ENCODE data around the gene LRFN2. TPM values are rescaled to one million over a fixed set of nuclear protein-coding genes. Genes with fewer than 3 reads are reported as not detected.

Gene LRFN2
- under 1 TPM; 0.14 to 0.29 (median 0.16) TPM for total RNA-seq
- long read RNA-seq, donor 1, partial matches to known transcripts = 1 of 2 reads
- long read RNA-seq, donor 1, other reads (novel, unspliced or antisense) = 0 of 2 reads
- long read RNA-seq, donor 2 = 0 reads

GRCh38 chr6:40587240-40588069 is at the start of gene LRFN2:
Gene LRFN2, minus strand, starts transcription at chr6:40587364.
- Histone ChIP-seq H3K36me3 (ENCODE audit: low read depth) (no peaks in the 10 kb centered on the region), H3K9me3 (no peaks in the 10 kb centered on the region), H3K4me1 (ENCODE audit: low read depth) (peaks cover 28% of the 10 kb centered on the region), H3K4me3 (no peak within 1 kb of the TSS)
- peak; percentile 75 to 90 (median 80) for DNase-seq
- peak; percentile 94 for ATAC-seq
- intact Hi-C loops (cut with DNase I, micrococcal nuclease) = no loop called here
- TF ChIP-seq CTCF (IDR thresholded peaks at IDR 0.05) = peak; percentile 50

DNA sequence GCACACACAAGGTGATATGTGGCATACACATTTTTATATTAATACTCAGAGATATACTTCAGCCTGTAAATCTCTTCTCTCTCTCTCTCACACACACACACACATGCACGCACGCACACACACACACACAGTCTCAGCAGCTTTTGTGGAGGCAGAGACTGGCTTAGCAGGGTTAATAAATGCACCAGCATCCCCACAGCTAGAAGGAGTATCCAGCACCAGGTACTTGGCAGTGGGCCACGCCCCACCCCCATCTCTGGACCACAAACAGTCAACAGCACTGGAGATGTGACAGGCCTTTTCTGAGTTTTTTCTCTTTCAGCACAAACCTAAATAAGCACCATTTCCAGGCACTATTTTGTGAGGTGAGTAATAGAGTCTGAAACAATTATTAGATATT is 47.3 kb upstream of the LRFN2 start:
- Histone ChIP-seq H3K4me1 (ENCODE audit: low read depth) (no peaks in the 10 kb centered on the region), H3K36me3 (ENCODE audit: low read depth) (no peaks in the 10 kb centered on the region), H3K4me3 (no peak overlapping the region), H3K9me3 (no peaks in the 10 kb centered on the region)
- intact Hi-C loops (cut with DNase I, micrococcal nuclease) = no loop called here
- ATAC-seq (no peak), DNase-seq (no peak)
- no peak for TF ChIP-seq CTCF (IDR thresholded peaks at IDR 0.05)

DNA sequence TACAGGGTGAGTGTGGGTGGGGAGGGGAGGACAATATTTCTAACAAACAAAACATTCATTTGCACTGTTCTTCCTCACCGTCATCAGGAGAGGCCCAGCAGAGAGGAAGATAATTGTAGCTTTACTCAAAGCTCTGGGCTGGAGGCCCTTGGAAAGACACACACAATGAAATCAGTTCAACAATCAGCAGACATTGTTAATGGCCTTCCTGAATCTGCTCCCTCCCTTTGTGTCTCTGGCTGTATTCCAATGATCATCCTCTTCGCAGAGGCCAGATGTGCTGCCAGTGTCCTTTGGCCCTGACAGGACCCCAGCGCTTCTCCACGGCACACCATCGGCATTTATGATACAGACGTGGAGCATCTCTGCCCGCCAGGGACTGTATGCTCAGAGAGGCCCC is 44.6 kb upstream of the LRFN2 start:
- H3K9me3 ChIP-seq = no peaks in the 10 kb centered on the region
- no peak for TF ChIP-seq CTCF (IDR thresholded peaks at IDR 0.05)
- no peak overlapping the region for H3K4me3 ChIP-seq
- no peaks in the 10 kb centered on the region for H3K36me3 ChIP-seq (ENCODE audit: low read depth)
- ATAC-seq (no peak), DNase-seq (no peak)
- intact Hi-C loops (cut with DNase I, micrococcal nuclease) = no loop called here
- no peaks in the 10 kb centered on the region for H3K4me1 ChIP-seq (ENCODE audit: low read depth)

- no peaks in the 10 kb centered on the region for H3K36me3 ChIP-seq (ENCODE audit: low read depth)
- ATAC-seq (no peak), DNase-seq (no peak)
- intact Hi-C loops (cut with DNase I, micrococcal nuclease) = no loop called here
- no peak overlapping the region for H3K4me3 ChIP-seq
- TF ChIP-seq CTCF (IDR thresholded peaks at IDR 0.05) = no peak
- H3K9me3 ChIP-seq = no peaks in the 10 kb centered on the region
- no peaks in the 10 kb centered on the region for H3K4me1 ChIP-seq (ENCODE audit: low read depth)
Measured at GRCh38 chr6:40630488-40630887, 43.3 kb upstream of the LRFN2 start.

- H3K4me3 ChIP-seq = no peak overlapping the region
- no peaks in the 10 kb centered on the region for H3K9me3 ChIP-seq
- no peak for TF ChIP-seq CTCF (IDR thresholded peaks at IDR 0.05)
- H3K4me1 ChIP-seq (ENCODE audit: low read depth) = no peaks in the 10 kb centered on the region
- ATAC-seq = no peak
- no peaks in the 10 kb centered on the region for H3K36me3 ChIP-seq (ENCODE audit: low read depth)
- no peak for DNase-seq
- intact Hi-C loops (cut with DNase I, micrococcal nuclease) = no loop called here
Measured at GRCh38 chr6:40630051-40630450, 42.9 kb upstream of the LRFN2 start.
